Fibroblast of mammary gland (primary cell): Measurements from ENCODE around the gene CXorf66.
"Not testable (repeated sequence)": the region's sequence is repeated elsewhere in the genome, so short reads cannot be mapped to it uniquely, and the experiment has no call there.

Experiments
- DNase-seq: peaks from one replicate; pipeline ENCODE4 v3.0.0-alpha.2; 2010; ENCODE audit warnings: low read depth
- H3K4me3 ChIP-seq: 2 replicates; pipeline ENCODE4 v1.5.1; 2011; ENCODE audit warnings: low read depth, mild to moderate bottlenecking, low read length, moderate library complexity; ENCODE audit not compliant: control insufficient read depth
- CTCF ChIP-seq: conservative IDR thresholded peaks from 2 replicates; pipeline ENCODE4 v1.5.1; 2011; ENCODE audit warnings: low read depth, low read length, inconsistent platforms; ENCODE audit not compliant: control insufficient read depth, insufficient read depth

CXorf66 gene

GRCh38 chrX:139930401-139930800 lies 34.9 kb downstream of the CXorf66 start:
- DNase-seq: no peak
- no peak for TF ChIP-seq CTCF
- H3K4me3 ChIP-seq: peak overlapping the region; percentile 65

- DNase-seq: no peak
- H3K4me3 ChIP-seq: no peak overlapping the region
- TF ChIP-seq CTCF: no peak
These were observed 35.4 kb downstream of the CXorf66 start for GRCh38 chrX:139929876-139930275.

DNA sequence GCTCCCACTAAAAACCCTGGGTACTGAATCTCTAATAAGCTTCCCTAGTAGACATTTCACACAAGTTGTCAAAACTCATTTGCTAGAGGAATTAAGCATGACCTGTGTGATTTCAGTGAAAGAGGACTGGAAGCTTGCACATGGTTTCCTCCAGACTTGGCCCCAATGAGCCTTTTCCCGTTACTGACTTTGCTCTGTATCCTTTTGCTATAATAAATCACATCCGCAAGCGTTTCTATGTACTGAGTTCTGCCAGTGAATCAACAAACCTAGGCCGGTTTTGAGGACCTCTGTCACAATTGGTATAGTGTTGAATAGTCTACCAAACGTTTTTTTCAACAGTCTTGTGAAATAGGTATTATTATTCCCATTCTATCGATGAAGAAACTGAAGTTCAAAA lies 40.6 kb downstream of the CXorf66 start:
- H3K4me3 ChIP-seq: no peak overlapping the region
- DNase-seq: peak; percentile 29
- no peak for TF ChIP-seq CTCF

- TF ChIP-seq CTCF: no peak
- no peak overlapping the region for H3K4me3 ChIP-seq
- DNase-seq: no peak
These were observed 41.1 kb downstream of the CXorf66 start for GRCh38 chrX:139924069-139924695.

DNA sequence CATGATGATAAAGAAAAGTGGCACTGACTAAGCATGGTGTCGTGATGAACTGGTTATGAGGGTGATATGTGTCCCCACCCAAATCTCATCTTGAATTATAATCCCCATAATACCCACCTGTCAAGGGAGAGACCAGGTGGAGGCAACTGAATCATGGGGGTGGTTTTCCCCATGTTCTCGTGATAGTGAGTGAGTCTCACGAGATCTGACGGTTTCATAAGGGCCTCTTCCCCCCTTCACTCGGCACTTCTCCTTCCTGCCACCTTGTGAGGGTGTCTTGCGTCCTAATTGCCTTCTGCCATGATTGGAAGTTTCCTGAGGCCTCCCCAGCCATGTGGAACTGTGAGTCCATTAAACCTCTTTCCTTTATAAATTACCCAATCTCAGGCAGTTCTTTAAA lies 44.2 kb downstream of the CXorf66 start:
- DNase-seq, H3K4me3 ChIP-seq: not testable (repeated sequence)

GRCh38 chrX:139920316-139920715 lies 45.0 kb downstream of the CXorf66 start:
- no peak for DNase-seq
- H3K4me3 ChIP-seq: no peak overlapping the region
- no peak for TF ChIP-seq CTCF

- no peak overlapping the region for H3K4me3 ChIP-seq
- DNase-seq: no peak
- no peak for TF ChIP-seq CTCF
These were observed 50.9 kb downstream of the CXorf66 start for GRCh38 chrX:139914421-139914820.
